HEK293 (cell line): Measurements from ENCODE around the gene NR0B2.

ENCODE experiments used
- TCF7L2 ChIP-seq: IDR thresholded peaks from 2 replicates; pipeline ENCODE4 v1.6.1; 2011; ENCODE audit warnings: low read depth, mild to moderate bottlenecking, inconsistent platforms, low read length, moderate library complexity, borderline replicate concordance
- ZBTB7A ChIP-seq: fragments of 450-650 bp; formaldehyde crosslinking; IDR thresholded peaks from 2 replicates; pipeline ENCODE4 v1.5.1; 2016; ENCODE audit warnings: low read depth, missing biosample characterization, missing genetic modification characterization
- ZNF555 ChIP-seq: fragments of 450-650 bp; formaldehyde crosslinking; conservative IDR thresholded peaks from 2 replicates; pipeline ENCODE4 v1.5.1; 2017; ENCODE audit warnings: missing biosample characterization, mild to moderate bottlenecking, missing genetic modification characterization, inconsistent platforms
- TF ChIP-seq, protein P1 (sequence below): fragments of 450-650 bp; formaldehyde crosslinking; IDR thresholded peaks from 2 replicates; pipeline ENCODE4 v1.5.1; 2016; ENCODE audit warnings: missing biosample characterization, missing genetic modification characterization
- TF ChIP-seq, protein P2 (sequence below): fragments of 450-650 bp; formaldehyde crosslinking; IDR thresholded peaks from 2 replicates; pipeline ENCODE4 v1.5.1; 2016; ENCODE audit warnings: missing biosample characterization, missing genetic modification characterization

DNA sequence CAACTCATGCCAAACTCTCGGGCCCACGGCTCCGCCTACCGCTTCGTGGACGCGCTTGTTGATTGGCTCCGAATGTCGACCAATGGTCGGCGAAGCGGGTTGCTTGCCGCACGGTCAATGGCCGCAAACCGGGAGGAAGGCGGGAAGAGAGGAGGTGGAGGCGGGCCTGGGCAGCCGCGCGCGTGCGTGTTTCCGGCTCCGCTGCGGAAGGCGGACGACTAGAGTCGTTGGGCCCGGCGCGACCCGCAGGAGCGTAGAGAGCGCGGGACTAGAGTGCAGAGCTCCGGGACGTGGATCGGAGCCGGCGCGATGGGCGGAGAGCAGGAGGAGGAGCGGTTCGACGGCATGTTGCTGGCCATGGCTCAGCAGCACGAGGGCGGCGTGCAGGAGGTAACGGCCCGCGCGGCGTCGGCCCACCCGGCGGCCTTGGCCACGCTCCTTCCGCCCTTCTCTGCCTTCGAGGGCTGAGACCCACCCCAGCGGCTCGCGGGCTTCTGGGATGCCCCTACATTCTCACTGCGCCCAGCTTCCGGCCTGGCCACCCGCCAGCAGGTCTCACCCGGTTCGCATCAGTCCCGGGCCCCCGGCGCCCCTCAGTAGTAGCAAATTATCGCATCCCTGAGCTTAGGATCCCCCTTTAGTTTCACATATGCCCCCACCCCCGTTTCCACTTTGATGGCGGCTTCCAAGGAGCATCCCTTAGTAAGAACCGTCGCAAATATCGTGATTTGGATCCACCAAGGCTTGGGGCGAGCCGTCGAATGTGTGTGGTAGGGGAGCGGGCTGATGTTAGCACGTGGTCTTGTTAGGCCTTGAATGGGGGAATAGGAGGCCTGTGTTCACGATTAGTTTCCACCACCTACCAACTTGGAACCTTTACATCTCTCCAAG is 8.0 kb upstream of the NR0B2 start, which contains the start of gene NUDC:
- TF ChIP-seq, protein P1, sequence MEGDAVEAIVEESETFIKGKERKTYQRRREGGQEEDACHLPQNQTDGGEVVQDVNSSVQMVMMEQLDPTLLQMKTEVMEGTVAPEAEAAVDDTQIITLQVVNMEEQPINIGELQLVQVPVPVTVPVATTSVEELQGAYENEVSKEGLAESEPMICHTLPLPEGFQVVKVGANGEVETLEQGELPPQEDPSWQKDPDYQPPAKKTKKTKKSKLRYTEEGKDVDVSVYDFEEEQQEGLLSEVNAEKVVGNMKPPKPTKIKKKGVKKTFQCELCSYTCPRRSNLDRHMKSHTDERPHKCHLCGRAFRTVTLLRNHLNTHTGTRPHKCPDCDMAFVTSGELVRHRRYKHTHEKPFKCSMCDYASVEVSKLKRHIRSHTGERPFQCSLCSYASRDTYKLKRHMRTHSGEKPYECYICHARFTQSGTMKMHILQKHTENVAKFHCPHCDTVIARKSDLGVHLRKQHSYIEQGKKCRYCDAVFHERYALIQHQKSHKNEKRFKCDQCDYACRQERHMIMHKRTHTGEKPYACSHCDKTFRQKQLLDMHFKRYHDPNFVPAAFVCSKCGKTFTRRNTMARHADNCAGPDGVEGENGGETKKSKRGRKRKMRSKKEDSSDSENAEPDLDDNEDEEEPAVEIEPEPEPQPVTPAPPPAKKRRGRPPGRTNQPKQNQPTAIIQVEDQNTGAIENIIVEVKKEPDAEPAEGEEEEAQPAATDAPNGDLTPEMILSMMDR (tag by site-specific recombination): no peak
- no peak for TF ChIP-seq TCF7L2
- TF ChIP-seq ZBTB7A (tag by site-specific recombination): 0 out of 2 replicates have a peak, but pooled peaks have one; percentile 61
- no peak for TF ChIP-seq ZNF555 (tag by site-specific recombination)
- TF ChIP-seq, protein P2, sequence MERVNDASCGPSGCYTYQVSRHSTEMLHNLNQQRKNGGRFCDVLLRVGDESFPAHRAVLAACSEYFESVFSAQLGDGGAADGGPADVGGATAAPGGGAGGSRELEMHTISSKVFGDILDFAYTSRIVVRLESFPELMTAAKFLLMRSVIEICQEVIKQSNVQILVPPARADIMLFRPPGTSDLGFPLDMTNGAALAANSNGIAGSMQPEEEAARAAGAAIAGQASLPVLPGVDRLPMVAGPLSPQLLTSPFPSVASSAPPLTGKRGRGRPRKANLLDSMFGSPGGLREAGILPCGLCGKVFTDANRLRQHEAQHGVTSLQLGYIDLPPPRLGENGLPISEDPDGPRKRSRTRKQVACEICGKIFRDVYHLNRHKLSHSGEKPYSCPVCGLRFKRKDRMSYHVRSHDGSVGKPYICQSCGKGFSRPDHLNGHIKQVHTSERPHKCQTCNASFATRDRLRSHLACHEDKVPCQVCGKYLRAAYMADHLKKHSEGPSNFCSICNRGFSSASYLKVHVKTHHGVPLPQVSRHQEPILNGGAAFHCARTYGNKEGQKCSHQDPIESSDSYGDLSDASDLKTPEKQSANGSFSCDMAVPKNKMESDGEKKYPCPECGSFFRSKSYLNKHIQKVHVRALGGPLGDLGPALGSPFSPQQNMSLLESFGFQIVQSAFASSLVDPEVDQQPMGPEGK: peak; percentile 61
